Measurements from ENCODE around the gene FUBP3.

Gene FUBP3, protein sequence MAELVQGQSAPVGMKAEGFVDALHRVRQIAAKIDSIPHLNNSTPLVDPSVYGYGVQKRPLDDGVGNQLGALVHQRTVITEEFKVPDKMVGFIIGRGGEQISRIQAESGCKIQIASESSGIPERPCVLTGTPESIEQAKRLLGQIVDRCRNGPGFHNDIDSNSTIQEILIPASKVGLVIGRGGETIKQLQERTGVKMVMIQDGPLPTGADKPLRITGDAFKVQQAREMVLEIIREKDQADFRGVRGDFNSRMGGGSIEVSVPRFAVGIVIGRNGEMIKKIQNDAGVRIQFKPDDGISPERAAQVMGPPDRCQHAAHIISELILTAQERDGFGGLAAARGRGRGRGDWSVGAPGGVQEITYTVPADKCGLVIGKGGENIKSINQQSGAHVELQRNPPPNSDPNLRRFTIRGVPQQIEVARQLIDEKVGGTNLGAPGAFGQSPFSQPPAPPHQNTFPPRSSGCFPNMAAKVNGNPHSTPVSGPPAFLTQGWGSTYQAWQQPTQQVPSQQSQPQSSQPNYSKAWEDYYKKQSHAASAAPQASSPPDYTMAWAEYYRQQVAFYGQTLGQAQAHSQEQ

DNA sequence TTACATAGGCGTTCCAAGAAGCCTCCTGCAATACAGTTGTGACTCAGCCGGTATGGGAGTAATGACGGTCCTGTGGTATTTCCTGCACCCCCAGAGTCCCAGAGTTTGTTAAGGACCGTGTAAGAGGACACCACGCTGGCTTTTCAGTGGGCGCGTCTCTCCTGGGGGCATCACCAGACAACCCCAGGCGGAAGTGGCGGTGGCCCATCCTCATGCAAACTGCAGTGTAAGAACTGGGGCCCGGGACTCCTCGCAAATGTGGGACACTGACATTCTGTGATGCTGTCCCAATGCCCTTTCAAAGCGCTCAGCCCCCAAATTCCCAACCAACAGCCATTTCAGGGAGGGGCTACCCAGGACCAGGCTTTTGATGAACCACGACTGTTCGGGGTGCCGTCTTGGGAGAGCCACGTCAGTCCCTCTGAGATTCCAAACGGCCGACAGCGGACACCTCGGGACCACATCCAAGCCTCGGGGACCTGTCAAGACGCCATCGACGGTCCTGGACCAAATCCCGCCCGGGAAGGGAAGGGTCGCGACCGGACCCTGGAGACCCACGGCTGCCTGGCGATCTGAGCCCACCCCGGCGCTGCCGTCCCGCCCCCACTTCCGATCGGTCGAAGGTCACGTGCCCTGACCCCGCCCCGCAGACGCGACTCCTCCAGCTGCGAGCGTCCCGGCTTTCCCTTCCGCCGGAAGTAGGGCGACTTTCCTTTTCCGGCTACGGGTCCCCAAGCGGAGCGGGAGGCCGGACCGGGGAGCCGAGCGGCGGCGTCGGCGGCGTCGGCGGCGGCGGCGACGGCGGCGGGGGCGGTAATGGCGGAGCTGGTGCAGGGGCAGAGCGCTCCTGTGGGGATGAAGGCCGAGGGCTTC lies at the start of gene FUBP3:
FUBP3 (plus strand) TSS at position 713 of the 873 bp plus-strand sequence; CDS start at position 817, 104 bp downstream.
- peak; percentile 82 for DNase-seq (ENCODE audit: low read depth)

DNA sequence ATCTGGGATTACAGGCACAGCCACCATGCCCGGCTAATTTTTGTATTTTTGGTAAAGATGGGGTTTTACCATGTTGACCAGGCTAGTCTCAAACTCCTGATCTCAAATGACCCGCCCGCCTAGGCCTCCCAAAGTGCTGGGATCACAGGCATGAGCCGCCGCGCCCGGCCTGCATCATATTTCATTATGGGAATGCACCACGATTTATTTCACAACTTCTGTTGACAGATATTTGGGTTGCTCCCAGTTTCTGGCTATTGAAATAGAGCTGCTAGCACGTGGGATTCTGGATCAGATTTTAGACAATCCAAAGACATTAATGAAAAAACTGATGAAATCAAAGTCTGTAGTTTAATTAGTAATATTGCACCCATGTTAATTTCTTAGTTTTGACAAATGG lies 48.4 kb upstream of the FUBP3 start:
- DNase-seq (ENCODE audit: low read depth), result no peak

DNA sequence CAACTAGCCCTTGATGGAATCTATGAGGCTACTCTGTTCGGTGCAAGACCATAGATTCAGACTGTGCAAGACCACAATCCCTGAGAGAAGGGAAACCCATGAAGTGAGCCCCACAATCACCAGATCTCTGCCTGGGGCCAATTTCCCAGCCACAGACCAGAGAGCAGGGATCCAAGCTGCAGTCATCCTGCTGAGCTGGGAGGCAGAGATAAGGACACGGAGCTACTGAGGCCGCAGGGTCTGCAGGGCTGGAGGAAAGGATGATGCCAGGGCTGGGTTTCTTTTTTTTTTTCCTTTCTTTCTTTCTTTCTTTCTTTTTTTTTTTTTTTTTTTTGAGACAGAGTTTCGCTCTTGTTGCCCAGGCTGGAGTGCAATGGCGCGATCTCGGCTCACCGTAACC lies 47.7 kb upstream of the FUBP3 start:
- DNase-seq (ENCODE audit: low read depth), result no peak

DNA sequence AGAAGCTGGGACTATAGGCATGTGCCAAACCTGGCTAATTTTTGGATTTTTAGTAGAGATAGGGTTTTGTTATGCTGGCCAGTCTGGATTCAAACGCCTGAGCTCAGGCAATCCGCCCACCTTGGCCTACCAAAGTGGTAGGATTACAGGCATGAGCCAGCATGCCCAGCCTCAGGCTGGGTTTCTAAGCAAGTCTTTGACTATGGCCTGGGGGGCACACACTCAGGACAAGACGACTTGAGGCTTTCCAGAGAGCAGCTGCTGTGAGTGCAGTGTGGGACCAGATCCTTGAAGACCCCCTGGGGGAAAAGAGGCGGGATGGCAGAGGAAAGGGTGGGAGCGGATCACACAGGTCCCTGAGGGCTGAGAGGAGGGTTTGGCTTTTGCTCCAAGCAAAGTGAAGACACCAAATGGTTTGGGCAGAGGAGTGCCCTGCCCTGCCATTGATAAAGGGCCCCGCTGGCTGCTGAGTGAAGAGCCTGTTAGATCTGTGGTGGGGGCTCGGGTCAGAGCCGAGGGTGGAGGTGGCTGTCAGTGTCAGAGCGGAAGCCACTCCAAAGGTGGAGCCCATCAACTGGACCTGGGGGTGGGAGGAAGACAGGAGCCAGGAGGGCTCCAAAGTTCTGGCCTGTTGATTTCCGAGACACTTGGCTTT lies 46.8 kb upstream of the FUBP3 start:
- no peak for DNase-seq (ENCODE audit: low read depth)

DNA sequence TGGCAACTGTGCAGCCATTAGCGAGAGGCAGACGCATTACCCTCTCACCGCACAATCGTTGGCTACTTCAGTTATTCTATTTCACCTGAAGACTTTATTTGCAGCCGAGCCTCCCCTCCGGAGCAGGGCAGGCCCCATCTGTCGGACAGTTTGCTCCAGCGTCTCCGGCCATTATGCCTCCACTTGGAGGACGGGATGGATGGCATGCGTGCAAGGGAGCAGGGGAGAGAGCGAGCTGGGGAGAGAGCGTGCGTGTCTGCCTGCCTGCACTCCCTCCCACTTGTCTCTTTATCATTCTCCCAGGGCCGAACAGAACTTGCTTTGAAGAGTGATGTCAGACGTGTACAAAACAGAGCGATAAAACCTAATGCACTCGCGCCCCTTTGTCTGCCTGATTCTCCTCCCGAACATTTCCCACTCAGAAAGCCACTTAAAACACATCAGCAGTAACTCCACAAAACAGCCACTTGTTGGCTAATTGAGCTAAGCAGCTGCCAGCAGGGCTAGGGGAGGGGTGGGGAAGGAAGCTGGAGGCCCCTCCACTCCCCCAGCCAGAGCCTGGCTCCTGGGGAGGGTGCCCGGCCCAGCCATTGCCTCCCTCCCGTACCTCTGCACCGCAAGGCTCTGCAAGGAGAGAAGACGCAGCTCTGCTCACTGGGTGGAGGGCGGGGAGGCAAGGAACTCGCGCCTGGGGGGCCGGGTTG lies 43.4 kb upstream of the FUBP3 start:
- DNase-seq (ENCODE audit: low read depth), result no peak

DNA sequence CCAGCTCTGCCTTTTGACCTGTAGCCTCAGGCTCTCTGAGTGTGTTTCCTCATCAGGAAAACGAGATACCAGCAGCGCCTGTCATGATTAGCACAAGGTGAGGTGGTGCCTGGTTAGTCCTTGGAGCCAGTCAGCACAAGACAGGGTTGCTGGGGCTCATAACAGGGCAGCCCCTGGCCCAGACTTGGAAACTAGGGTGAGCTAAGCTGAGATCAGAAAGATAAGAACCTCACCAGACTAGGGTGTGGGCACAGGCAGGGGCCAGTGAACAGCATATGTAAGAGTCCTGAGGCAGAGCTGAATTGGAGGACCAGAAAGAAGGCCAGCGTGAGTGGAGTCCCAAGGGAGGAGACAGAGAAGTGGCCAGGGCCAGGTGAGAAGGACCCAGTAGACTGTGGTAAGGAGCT lies 42.7 kb upstream of the FUBP3 start:
- no peak for DNase-seq (ENCODE audit: low read depth)

DNA sequence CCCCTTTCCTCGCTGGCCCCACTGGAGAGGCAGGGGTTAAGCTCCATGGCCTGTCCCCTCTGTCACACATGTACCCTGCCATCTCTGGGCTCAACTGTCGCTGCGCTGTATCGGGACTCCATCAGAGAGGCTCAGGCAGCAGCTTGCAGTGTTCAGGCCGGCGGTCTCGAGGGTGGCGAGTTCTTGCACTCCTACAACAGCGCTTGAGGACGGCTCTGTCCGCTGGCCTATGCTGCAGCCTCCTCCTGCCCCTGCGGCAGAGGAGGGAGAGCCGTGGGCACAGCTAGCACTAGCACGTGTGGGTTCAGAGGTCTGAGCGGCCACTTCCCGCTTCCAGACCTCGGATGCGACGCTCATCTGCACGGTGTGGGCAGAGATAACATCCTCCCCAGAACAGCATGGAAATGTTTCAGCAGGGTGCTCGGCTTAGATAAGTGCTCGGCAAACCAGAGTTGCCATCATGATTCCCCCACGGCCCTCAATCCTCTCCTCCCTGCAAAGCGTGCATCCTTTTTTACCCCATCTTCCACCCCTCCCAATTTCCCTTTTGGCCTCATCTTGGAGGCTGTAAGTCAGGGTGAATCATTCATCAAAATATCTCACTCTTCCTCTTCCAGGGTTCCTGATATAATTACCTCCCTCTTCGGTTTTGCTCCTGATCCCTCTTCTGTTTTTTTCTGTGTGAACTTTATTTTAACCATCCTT lies 41.9 kb upstream of the FUBP3 start:
- DNase-seq (ENCODE audit: low read depth), result no peak

DNA sequence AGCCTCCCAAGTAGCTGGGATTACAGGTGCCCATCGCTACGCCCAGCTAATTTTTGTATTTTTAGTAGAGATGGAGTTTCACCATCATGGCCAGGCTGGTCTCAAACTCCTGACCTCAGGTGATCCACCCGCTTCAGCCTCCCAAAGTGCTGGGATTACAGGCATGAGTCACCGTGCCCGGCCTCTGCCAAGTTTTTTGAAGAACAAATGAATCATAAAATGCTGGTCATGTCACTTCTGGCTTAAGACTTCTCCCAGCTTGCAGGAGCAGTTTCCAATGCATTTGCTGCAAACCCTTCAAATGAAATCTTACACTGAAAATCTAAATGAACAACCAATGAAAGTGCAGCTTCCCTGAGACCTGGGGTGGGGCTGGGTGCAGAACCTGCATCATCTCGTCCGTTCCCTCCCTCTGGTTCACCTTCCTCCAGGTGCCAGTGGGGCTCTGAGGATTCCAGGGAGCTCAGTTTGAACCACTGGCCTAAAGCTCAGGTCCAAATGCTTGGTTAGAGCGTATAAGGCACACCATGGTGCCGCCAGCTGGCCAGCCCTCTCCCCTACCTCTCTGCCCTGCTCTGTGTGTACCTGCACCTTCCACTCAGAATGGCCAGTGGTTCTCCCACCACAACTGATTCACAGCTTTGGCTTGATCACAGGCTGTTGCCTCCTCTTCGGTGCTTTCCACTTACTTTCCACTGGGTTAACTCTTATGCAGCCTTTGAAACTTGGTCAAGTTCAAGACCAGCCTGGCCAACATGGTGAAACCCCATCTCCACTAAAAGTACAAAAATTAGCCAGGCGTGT lies 39.8 kb upstream of the FUBP3 start:
- no peak for DNase-seq (ENCODE audit: low read depth)

DNA sequence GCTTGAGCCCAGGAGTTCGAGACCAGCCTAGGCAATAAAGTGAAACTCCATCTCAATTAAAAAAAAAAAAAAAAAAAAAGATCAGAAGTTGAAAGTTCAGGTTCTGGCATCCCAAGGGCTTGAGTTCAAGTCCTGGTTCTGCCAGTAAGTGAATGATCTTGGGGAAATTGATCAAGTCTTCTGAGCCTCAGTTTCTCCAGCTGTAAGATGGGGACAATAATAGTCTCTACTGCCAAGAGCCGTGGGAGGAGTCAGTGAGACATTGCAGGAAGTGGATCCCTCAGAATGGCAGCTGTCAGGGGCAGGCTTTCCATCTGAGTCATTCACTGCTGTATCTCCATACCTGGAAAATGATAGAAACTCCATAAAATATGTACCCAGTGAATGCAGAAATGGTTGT lies 37.8 kb upstream of the FUBP3 start:
- no peak for DNase-seq (ENCODE audit: low read depth)

DNA sequence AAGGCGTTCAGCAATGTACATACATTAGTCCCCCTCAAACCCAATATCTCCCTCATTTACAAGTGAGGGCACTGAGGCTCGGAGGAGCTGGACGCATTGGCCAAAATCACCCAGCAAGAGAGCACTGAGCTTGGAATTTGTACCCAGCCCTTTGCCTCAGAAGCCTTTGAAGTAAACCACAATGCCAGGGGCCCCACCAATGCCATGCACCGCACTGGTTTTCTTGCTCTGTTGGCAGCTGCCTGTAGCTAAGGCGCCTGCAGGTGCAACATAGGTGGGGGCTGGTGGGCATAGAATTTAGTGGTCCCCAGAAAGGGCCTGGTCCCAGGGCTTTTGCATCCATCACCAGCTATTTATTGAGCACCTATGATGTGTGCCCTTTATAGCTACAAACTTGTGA lies 37.3 kb upstream of the FUBP3 start:
- DNase-seq (ENCODE audit: low read depth), result no peak

DNA sequence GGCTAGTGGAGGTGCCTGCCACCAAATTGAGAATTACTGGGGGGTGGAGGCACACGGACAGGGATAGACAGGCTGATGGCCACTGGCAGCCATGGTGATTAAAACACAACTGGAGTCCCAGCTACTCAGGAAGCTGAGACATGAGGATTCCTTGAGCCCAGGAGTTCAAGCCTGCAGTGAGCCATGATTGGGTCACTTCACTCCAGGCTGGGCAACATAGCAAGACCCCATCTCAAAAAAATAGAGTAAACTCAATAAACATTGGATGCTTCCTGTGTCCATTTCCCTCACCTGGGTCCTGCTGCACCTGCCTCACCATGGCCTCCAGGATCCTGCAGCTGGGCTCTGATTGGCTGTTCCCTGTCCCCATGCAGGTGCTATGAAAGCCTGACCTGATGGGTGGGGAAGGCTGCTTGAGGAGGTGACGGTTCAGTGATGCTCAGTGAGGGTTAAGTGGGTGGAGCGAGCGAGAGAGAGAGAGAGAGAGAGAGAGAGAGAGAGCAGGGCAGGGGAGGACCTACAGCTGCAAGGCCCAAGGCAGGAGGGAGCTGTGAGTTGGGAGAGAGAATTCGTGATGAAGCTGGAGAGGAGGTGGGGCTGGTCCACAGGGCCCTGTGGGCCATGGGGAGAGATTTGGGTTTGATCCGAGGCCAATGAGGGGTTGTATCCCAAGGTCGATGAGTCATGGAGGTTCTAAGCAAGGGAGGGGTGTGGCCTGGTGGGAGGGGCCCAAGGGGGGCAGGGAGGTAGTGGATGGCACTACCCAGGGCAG lies 36.7 kb upstream of the FUBP3 start:
- DNase-seq (ENCODE audit: low read depth), result no peak

DNA sequence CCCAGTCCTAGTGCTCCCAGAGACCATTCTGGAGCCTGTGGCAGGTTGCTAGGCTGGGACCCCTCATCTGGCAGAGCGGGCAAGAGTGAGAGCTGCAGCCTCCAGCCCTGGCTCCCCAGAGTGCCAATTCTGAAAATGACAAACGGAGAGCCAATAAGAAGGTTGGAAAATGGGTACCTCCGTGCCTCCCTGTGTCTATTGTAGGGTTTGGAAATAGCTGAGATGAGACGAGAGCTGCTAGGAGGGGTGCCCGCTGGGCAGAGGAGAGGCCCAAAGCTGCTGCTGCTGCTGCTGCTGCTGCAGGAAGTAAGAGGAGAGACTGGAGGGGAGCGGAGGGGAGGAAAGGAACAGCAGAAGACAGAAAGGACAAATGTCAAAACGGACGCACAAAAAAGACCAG lies 36.0 kb upstream of the FUBP3 start:
- no peak for DNase-seq (ENCODE audit: low read depth)

DNA sequence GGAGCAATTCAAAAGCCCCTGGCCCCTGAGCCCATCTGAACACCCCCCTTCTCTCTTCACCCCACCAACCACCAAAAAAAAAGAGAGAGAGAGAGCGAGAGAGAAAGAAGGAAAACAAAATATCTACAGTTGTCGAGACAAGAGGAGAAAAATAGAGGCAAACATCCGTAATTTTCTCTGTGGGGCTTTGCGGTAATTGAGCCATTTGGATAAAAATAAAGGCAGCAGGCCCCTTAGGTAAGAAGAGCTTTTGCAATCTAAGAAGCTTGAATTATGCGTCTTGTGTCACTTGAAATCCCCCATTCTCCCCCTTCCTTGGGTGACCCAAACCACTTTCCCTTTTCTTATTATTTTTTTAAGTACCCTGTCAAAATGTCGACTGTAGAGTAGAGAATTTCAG lies 35.5 kb upstream of the FUBP3 start:
- no peak for DNase-seq (ENCODE audit: low read depth)

DNA sequence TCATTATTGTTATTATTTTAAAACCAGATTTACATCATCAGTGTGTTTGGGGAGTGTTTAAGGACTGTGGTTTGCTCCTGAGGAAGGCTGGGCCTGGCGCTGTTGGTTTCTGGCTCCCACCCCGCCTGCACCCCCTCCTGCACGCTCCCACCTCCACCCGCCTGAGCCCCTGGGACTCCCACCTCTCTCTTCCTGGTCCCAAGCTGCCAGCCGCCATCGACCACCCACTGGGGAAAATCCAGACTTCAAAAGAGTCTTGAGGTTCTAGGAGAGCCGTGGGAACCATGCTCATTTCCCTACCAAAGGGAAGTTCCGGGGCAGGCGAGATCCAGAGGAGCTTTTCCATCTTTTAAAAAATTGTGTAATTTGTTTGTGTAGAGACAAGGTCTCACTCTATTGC lies 35.0 kb upstream of the FUBP3 start:
- DNase-seq (ENCODE audit: low read depth), result no peak

DNA sequence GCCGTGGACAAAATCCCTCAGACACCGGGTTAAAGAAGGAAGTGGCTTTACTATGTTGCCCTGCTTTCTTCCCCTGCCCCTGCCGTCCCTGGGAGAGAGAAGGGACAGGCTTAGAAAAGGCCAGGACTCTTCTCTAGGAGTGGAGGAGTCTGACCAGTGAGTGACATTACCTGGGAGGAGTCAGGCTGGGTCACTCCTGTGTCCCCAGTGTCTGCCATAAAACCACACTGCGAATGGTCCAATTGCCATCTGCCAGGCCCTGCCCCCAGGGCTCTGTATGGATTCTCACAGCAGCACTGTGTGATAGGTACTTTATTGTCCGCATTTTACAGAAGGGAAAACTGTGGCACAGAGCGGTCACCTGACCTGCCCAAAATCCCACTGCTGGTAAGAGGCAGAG lies 31.3 kb upstream of the FUBP3 start:
- DNase-seq (ENCODE audit: low read depth), result no peak

DNA sequence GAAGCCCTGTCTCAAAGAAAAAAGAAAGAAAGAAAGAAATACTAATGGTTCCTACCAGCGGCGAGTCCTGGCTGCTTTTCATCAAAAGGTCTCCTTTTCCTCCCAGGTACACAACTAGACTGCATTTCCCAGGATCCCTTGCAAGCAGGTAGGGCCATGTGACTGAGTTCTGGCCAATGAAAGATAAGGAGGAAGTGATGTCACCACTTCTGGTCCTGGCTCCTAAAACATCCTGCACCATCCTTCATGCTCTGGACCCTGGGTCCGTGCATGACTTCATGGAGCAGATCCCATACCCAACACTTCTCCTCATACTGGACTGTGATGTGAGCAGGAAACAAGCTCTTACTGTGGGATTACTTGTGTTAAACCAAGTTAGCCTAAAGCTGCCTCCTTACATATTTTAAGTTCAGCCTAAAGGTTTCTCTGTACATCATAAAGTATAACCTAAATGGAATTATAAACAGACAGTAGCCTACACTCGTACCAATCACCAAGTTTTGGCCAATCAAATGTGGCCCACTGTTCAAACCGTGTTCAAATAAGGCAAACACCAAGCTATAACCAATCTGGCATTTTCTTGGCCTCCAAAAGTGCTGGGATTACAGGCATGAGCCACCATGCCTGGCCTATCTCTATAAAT lies 30.2 kb upstream of the FUBP3 start:
- DNase-seq (ENCODE audit: low read depth), result no peak

DNA sequence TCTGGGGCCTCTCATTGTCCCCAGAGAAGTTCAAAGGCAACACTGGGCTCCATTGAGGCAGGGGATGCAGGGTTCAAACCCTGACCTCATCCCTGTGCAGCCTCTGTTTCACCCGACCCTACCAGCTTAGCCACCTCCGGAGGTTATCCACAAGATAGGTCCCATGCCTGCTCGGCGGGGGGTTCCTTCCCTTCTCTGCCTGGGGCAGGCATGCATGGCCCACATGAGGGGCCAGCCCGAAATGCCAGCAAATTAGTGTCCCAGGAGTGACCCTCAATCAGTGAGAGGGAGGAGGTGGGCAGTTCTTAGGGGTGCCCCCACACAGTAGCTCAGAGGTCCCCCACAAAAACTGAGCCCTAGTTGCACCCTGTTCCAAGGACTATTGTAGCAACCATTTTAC lies 24.8 kb upstream of the FUBP3 start:
- DNase-seq (ENCODE audit: low read depth), result no peak

DNA sequence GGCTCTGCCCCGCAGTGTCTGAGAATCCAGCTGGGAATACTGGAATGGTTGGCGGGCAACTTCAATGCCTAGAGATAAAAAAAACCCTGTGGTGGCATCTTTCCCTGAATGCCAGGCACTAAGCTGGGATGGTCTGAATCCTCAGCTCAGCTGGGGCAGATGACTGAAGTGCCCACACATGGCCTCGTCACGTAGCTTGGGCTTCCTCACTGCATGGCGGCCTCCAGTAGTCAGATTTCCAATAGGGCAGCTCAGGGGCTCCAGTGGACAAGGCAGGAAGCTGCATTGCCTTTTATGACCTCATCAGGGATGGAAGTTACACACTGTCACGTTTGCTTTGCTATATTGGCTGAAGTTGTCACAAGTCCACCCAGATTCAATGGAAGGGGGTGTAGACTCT lies 24.3 kb upstream of the FUBP3 start:
- no peak for DNase-seq (ENCODE audit: low read depth)

DNA sequence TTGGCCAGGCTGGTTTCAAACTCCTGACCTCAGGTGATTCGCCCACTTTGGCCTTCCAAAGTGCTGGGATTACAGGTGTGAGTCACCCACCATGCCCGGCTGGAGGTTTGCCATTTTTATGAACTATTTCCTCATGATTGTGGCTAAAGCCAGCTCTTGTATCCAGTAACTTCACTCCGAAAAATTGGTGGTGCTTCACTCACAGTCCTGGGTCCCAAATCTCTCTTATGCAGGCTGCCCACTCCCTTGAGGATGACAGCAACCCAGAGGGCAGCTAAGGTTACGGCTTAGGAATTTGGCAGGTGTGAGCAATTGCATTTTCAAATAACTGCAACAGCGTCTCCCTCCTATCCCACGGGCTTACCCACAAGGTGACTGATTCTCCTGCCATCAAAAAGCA lies 23.4 kb upstream of the FUBP3 start:
- DNase-seq (ENCODE audit: low read depth), result no peak
